ENCODE results near the gene GPR149. TPM values are rescaled to one million over a fixed set of nuclear protein-coding genes. Genes with fewer than 3 reads are reported as not detected.

Gene GPR149
- total and polyA plus RNA-seq, 2 donors (not counting 3 experiments of a cell fraction or from before 2014, with no cell fraction given): not detected

DNA sequence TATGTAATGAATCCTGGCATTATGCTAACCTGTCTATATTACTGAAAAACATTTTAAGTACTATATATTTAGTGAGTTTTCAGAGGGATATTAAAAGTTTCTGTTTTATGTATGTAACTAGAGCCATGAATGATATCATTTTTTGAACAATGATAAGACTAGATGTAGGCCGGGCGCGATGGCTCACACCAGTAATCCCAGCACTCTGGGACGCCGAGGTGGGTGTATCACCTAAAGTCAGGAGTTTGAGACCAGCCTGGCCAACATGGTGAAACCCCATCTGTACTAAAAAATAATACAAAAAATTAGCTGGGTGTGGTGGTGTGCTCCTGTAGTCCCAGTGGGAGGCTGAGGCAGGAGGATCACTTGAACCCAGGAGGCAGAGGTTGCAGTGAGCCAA, 139.8 kb downstream of the GPR149 start:
- no peak for DNase-seq (ENCODE audit: low read depth, low spot score)
- TF ChIP-seq MAX (IDR thresholded peaks at IDR 0.05; ENCODE audit: insufficient read depth, insufficient read length) (no peak), CTCF (IDR thresholded peaks at IDR 0.05; ENCODE audit: extremely low read depth in 1 of 2, insufficient read depth in 1 of 2, low read depth in 1 of 2, low read length in 2 of 2) (no peak), GATA2 (IDR thresholded peaks at IDR 0.05; ENCODE audit: insufficient read depth, insufficient read length, low read depth, low read length) (no peak), JUN (IDR thresholded peaks at IDR 0.05; ENCODE audit: borderline replicate concordance, insufficient read depth, insufficient read length, low read depth) (no peak), POLR2A (IDR thresholded peaks at IDR 0.05; ENCODE audit: low read depth, low read length) (no peak)
- H3K4me3 ChIP-seq (replicated peaks in 1 of 3; ENCODE audit: insufficient read depth in 1 of 3, low read depth in 1 of 3, low read length in 3 of 3): no peak overlapping the region
- H3K9ac ChIP-seq (replicated peaks; ENCODE audit: extremely low read depth, insufficient read depth, low read length): no peak overlapping the region
- dilution Hi-C loops (cut with MboI; ENCODE audit: extremely low pct_ligation_motif_present, low sequenced_read_pairs): no loop called here
- FAIRE-seq: no peak
- H4K20me1 ChIP-seq (replicated peaks; ENCODE audit: control insufficient read depth, extremely low read depth, insufficient read depth, low read length): no peaks in the 10 kb centered on the region
- CTCF ChIA-PET: no interaction called here
- H3K27me3 ChIP-seq (ENCODE audit: control insufficient read depth in 2 of 2, insufficient read depth in 2 of 2, low read length in 2 of 2): no peaks in the 10 kb centered on the region
- POLR2A ChIA-PET: no interaction called here
- H3K79me2 ChIP-seq (ENCODE audit: control insufficient read depth, insufficient read depth, low read length): no peaks in the 10 kb centered on the region
- no peak overlapping the region for H2AFZ ChIP-seq (ENCODE audit: low read depth, low read length)
- peaks cover 0 to 13% of the 10 kb centered on the region in 2 experiments for H3K36me3 ChIP-seq (ENCODE audit: control insufficient read depth in 2 of 2, extremely low read depth in 1 of 2, insufficient read depth in 2 of 2, low read length in 2 of 2)
- no TSS peak for BruUV-seq (replicated peaks)
- H3K9me3 ChIP-seq (replicated peaks; ENCODE audit: control insufficient read depth, insufficient read depth, low read length): no peaks in the 10 kb centered on the region
- no peak overlapping the region for H3K4me2 ChIP-seq (ENCODE audit: insufficient read depth, low read length)
- H3K9me1 ChIP-seq (replicated peaks; ENCODE audit: control insufficient read depth, extremely low read depth, insufficient read depth, low read length): no peaks in the 10 kb centered on the region
- intact Hi-C loops (cut with micrococcal nuclease): no loop called here
- H3K27ac ChIP-seq (ENCODE audit: insufficient read depth, low read depth, low read length): no peak overlapping the region
- no peaks in the 10 kb centered on the region for H3K4me1 ChIP-seq (ENCODE audit: control insufficient read depth, extremely low read depth, insufficient read depth, low read length)

Small RNA genes lying within 50 kb of the gene (small RNA-seq; reads per million reads assigned to genes)
- not detected for gene RF01210 (ENCODE audit: insufficient read depth, insufficient read length, low read depth, low replicate concordance)

Other genes starting within 250 kb of the GPR149 start
- gene DHX36, start 105.7 kb downstream of the GPR149 start, total RNA-seq: 52.7 TPM in 2 replicates
- gene DHX36, start 105.7 kb downstream of the GPR149 start, polyA plus RNA-seq: 12.7 and 19.6 TPM in 2 replicates